Measurements from ENCODE around the gene ZFYVE9. TPM values are rescaled to one million over a fixed set of nuclear protein-coding genes. Genes with fewer than 3 reads are reported as not detected.

ZFYVE9 gene
- total and polyA plus RNA-seq, 2 of the 4 experiments (the other 2 are of a cell fraction), result 8.3 to 28.7 TPM

- CTCF ChIA-PET, result no interaction called here
- Histone ChIP-seq H2AK5ac (ENCODE audit: low read depth, low read length) (no peak overlapping the region), H3K9me3 (ENCODE audit: control insufficient read depth, insufficient read depth, low read length) (no peaks in the 10 kb centered on the region), H4K20me1 (ENCODE audit: insufficient read depth, low read length) (no peaks in the 10 kb centered on the region; the same call in none of the 2 replicates), H3K9me1 (ENCODE audit: insufficient read depth, low read length) (0 out of 2 replicates have a peak, but pooled peaks cover 8% of the 10 kb centered on the region), H2AK9ac (replicated peaks; ENCODE audit: low read depth, low read length, poor library complexity) (peak overlapping the region; percentile 29), H3K56ac (ENCODE audit: extremely low read depth, insufficient read depth, low read length) (no peak overlapping the region), H4K91ac (ENCODE audit: insufficient read depth, low read depth, low read length) (no peak overlapping the region), H2BK20ac (ENCODE audit: low read depth, low read length) (no peak overlapping the region), H4K8ac (ENCODE audit: low read depth in 2 of 2, low read length in 2 of 2) (no peak overlapping the region), H3K27ac (ENCODE audit: insufficient read depth, low read length) (no peak overlapping the region), H2BK15ac (ENCODE audit: low read depth, low read length) (no peak overlapping the region), H4K5ac (ENCODE audit: low read depth, low read length) (no peak overlapping the region), H3K4me2 (ENCODE audit: low read depth, low read length) (no peak overlapping the region), H3K9ac (ENCODE audit: low read depth, low read length) (no peak overlapping the region), H3K4me1 (ENCODE audit: control insufficient read depth, insufficient read depth, low read length) (no peaks in the 10 kb centered on the region; the same call in 1 of the 2 replicates), H3K4me3 (ENCODE audit: insufficient read depth, low read depth, low read length) (no peak overlapping the region), H3K27me3 (ENCODE audit: control insufficient read depth, insufficient read depth, low read length) (no peaks in the 10 kb centered on the region), H2BK5ac (ENCODE audit: low read depth, low read length, poor library complexity, severe bottlenecking) (no peak overlapping the region), H2AFZ (replicated peaks; ENCODE audit: low read length, poor library complexity) (no peak overlapping the region), H3K23ac (ENCODE audit: low read depth, low read length) (no peak overlapping the region), H3K79me1 (ENCODE audit: low read depth in 1 of 2, low read length in 2 of 2) (peaks cover 0 to 3% of the 10 kb centered on the region in 2 experiments; a peak in 1 of 4 replicates), H3K36me3 (ENCODE audit: control insufficient read depth, insufficient read depth, low read length) (peaks cover 53% of the 10 kb centered on the region), H2BK120ac (ENCODE audit: low read depth, low read length) (no peak overlapping the region), H3K18ac (ENCODE audit: low read depth, low read length) (no peak overlapping the region), H3K4ac (ENCODE audit: low read depth, low read length) (no peak overlapping the region), H3K14ac (replicated peaks; ENCODE audit: low read depth, low read length) (no peak overlapping the region)
- TF ChIP-seq MAZ (IDR thresholded peaks at IDR 0.05; ENCODE audit: borderline replicate concordance, low read depth, low read length) (no peak), CTCF (conservative IDR thresholded peaks at IDR 0.05; ENCODE audit: low read depth, low read length) (no peak), CHD1 (IDR thresholded peaks at IDR 0.05; ENCODE audit: low read depth, low read length) (no peak), ELK1 (IDR thresholded peaks at IDR 0.05; ENCODE audit: borderline replicate concordance, low read depth, low read length) (no peak)
- DNase-seq, result no peak
- dilution Hi-C loops (cut with HindIII; ENCODE audit: low sequenced_read_pairs, unreplicated experiment) (no loop called here), in situ Hi-C loops (cut with MboI; ENCODE audit: low sequenced_read_pairs) (no loop called here), intact Hi-C loops (cut with micrococcal nuclease) (no loop called here)
- 92% methylated on average over 2 of the region's 7 CpGs; no CpG with 5 or more reads in 1 of the 2 experiments for WGBS, 2 experiments (ENCODE audit: extremely low coverage in 2 of 2, insufficient read length in 1 of 2)
- no TSS peak for BruUV-seq (replicated peaks)
- POLR2A ChIA-PET (ENCODE audit: unreplicated experiment), result no interaction called here
- no peak for ATAC-seq (ENCODE audit: low read depth)
These were observed 210.8 kb downstream of the ZFYVE9 start for GRCh38 chr1:52352690-52353089.

Data from IMR-90 (cell line).